OCI-LY3 (cell line): Measurements from ENCODE around the gene TMEM266.
A peak's percentile ranks its signal among the peaks of the same experiment; 100 is the strongest.

Source experiments
- H2AFZ ChIP-seq: fragments of 200-600, 300-600 bp; shearing (Covaris generic); 2 replicates; pipeline ENCODE4 v1.6.0; 2014; ENCODE audit warnings: antibody characterized with exemption, low read depth, low read length
- H3K27ac ChIP-seq: fragments of 200-600, 300-600 bp; sonication (generic); 2 replicates; pipeline ENCODE4 v1.5.1; 2014; ENCODE audit warnings: mild to moderate bottlenecking, low read length, moderate library complexity, mixed read lengths
- H3K27me3 ChIP-seq: fragments of 200-600, 300-600 bp; sonication (generic); 2 replicates; pipeline ENCODE4 v1.6.1; 2014; ENCODE audit warnings: low read depth, low read length, mixed read lengths
- H3K36me3 ChIP-seq: fragments of 200-600, 300-600 bp; sonication (generic); replicated peaks from 2 replicates; pipeline ENCODE3; 2014; ENCODE audit warnings: low read depth, low read length, mixed read lengths
- H3K4me1 ChIP-seq: fragments of 300-600, 200-600 bp; sonication (generic); 2 replicates; pipeline ENCODE4 v1.6.1; 2014; ENCODE audit warnings: low read length, mixed read lengths
- H3K4me2 ChIP-seq: fragments of 200-600, 300-600 bp; sonication (generic); 2 replicates; pipeline ENCODE4 v1.6.1; 2014; ENCODE audit warnings: low read length, mixed read lengths
- H3K4me3 ChIP-seq: fragments of 300-600, 200-600 bp; sonication (generic); 2 replicates; pipeline ENCODE4 v1.5.1; 2014; ENCODE audit warnings: antibody characterized with exemption, mild to moderate bottlenecking, low read length, moderate library complexity
- H3K79me2 ChIP-seq: fragments of 300-600, 200-600 bp; shearing (Covaris generic); 2 replicates; pipeline ENCODE4 v1.6.1; 2014; ENCODE audit warnings: mild to moderate bottlenecking, low read length, mixed read lengths
- H3K9ac ChIP-seq: fragments of 300-600, 200-600 bp; shearing (Covaris generic); 2 replicates; pipeline ENCODE4 v1.6.0; 2014; ENCODE audit warnings: mild to moderate bottlenecking, low read length, moderate library complexity
- H3K9me3 ChIP-seq: fragments of 200-600, 300-600 bp; shearing (Covaris generic); 2 replicates; pipeline ENCODE4 v1.6.1; 2014; ENCODE audit warnings: low read length, mixed read lengths; ENCODE audit not compliant: insufficient read depth
- H4K20me1 ChIP-seq: fragments of 200-600, 300-600 bp; sonication (generic); 2 replicates; pipeline ENCODE4 v1.6.1; 2016; ENCODE audit warnings: low read length, mixed read lengths; ENCODE audit not compliant: insufficient read depth
- EZH2phosphoT487 ChIP-seq: fragments of 200-600 bp; shearing (Covaris generic); IDR thresholded peaks from 2 replicates; pipeline ENCODE4 v1.6.1; 2018; ENCODE audit warnings: antibody characterized with exemption, mixed run types, low read depth
- TF ChIP-seq, protein P1 (sequence below): fragments of 200-600, 300-600 bp; sonication (generic); IDR thresholded peaks from 2 replicates; pipeline ENCODE4 v1.5.1; 2014; ENCODE audit warnings: antibody characterized with exemption, low read length, low read depth

The TMEM266 gene

DNA sequence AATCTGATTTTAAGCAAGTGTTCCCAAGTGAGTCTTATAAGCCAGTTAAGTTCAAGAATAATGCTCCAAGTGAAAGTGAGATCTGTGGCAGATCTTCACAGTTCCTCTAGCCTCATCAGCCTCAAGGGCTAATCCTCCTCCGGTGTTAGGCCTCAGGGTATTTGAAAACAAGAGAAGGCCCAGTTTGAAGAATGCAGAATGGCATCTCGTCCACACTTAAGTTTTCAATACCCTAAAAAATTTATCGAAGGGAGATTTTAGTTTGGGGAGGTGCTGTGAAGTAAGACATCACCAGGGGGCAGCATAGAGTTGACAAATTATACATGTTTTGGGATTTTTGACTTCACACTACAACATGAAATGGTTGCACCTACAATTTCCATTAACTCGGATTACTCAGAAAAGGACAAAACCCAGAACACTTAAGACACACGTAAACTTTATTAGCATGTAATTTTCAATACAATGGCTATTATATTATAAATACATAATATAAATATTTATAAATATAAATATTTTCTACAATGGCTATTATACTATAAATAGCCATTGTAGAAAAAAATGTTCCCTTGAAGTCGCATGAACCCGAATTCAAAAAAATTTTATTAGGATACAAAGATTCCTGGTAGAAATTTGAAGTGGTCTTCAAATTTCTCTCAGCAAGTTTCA lies 2.3 kb upstream of the TMEM266 start:
- Histone ChIP-seq H3K9me3 (no peaks in the 10 kb centered on the region), H3K4me2 (peak overlapping the region; percentile 87), H3K9ac (peak overlapping the region; percentile 59), H3K4me1 (peaks cover 56% of the 10 kb centered on the region), H3K36me3 (no peaks in the 10 kb centered on the region), H4K20me1 (no peaks in the 10 kb centered on the region), H3K4me3 (peak overlapping the region; percentile 78), H3K79me2 (peaks cover 6% of the 10 kb centered on the region; the same call in 1 of the 2 replicates), H3K27me3 (peaks cover 15% of the 10 kb centered on the region), H2AFZ (no peak overlapping the region), H3K27ac (peak overlapping the region; percentile 93)
- TF ChIP-seq EZH2phosphoT487 = 0 out of 2 replicates have a peak, but pooled peaks have one; percentile 5
- TF ChIP-seq, protein P1, sequence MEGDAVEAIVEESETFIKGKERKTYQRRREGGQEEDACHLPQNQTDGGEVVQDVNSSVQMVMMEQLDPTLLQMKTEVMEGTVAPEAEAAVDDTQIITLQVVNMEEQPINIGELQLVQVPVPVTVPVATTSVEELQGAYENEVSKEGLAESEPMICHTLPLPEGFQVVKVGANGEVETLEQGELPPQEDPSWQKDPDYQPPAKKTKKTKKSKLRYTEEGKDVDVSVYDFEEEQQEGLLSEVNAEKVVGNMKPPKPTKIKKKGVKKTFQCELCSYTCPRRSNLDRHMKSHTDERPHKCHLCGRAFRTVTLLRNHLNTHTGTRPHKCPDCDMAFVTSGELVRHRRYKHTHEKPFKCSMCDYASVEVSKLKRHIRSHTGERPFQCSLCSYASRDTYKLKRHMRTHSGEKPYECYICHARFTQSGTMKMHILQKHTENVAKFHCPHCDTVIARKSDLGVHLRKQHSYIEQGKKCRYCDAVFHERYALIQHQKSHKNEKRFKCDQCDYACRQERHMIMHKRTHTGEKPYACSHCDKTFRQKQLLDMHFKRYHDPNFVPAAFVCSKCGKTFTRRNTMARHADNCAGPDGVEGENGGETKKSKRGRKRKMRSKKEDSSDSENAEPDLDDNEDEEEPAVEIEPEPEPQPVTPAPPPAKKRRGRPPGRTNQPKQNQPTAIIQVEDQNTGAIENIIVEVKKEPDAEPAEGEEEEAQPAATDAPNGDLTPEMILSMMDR = peak; percentile 88

DNA sequence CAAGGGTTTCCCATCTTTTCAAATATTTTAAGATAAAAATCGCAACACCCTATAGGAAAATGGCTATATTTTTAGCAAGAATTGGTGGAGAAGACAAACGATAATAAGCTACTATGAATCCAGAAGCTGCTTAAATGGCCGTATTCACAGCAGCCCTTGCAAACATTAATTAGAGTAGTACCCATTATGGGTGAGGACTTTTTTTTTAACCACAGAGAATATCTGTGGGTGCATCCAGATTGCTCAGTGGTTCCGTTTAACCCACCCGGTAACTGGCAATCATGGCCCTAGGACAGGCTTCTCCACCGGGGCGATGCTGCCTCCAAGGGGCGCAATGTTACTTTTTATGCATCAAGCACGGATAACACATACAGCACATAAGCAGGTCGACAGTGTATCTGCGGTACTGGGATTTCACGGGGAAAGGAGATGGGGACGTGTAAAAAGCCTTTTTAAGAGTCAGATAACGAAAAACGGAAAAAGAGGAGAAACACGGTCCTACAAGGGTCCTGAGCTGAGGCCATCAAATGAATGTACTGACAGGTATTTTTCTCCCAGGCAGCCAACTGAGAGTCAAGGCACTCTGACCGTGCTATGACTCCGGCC lies 968 bp upstream of the TMEM266 start:
- H3K9ac ChIP-seq = peak overlapping the region; percentile 59
- H3K27me3 ChIP-seq = peaks cover 28% of the 10 kb centered on the region
- peak overlapping the region; percentile 87 for H3K4me2 ChIP-seq
- no peaks in the 10 kb centered on the region for H3K36me3 ChIP-seq
- peak overlapping the region; percentile 78 for H3K4me3 ChIP-seq
- H3K4me1 ChIP-seq = peaks cover 54% of the 10 kb centered on the region
- H3K27ac ChIP-seq = peak overlapping the region; percentile 93; the same call in 1 of the 2 replicates
- H3K9me3 ChIP-seq = no peaks in the 10 kb centered on the region
- TF ChIP-seq, protein P1 = peak; percentile 90
- no peak for TF ChIP-seq EZH2phosphoT487
- H2AFZ ChIP-seq = peak overlapping the region; percentile 43; the same call in 1 of the 2 replicates
- H3K79me2 ChIP-seq = peaks cover 6% of the 10 kb centered on the region; the same call in 1 of the 2 replicates
- no peaks in the 10 kb centered on the region for H4K20me1 ChIP-seq

DNA sequence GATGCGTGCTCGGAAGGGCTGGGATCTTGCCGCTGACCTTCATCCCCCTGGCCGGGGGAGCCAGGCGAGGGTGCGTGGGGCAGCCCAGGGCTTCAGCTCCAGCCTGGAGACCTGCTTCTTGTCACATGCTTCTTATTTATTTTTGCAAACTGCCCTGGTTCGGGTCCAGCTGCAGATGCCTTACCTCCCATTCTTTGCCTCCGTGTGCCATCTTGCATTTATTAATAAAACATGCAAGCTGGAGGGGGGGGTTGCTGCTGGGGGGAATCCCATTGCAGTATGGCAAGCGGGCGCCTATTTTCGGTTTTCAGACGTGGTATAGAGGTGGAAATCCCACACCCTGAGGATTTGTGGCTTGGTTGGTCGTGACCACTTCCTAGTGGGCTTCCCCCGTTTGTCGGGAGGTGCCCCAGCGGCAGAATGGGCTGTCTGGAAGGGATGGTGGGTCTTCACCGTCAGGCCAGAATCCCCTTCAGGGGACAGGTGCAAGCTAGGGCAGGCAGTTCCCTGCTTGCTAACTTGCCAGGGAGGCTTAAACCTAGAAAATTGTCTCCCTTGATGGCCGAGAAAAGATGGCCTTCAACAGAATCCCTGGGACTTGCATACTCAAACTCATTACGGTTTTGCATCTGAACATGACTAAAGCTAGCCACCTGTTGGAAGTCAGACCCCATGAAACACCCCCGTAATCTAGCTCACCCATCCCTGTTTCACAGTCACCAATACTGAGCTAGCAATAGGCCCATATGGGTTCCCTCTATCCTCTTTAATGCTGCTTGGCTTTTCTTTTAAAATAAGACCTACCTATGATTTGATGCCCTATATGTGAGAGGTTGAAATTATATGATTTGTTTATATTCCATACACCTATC lies 569 bp downstream of the TMEM266 start:
- Histone ChIP-seq H3K9ac (peak overlapping the region; percentile 64), H3K27me3 (peaks cover 43% of the 10 kb centered on the region), H4K20me1 (no peaks in the 10 kb centered on the region), H3K79me2 (peaks cover 4% of the 10 kb centered on the region; the same call in 1 of the 2 replicates), H3K4me1 (peaks cover 61% of the 10 kb centered on the region), H3K4me2 (peak overlapping the region; percentile 74), H3K36me3 (no peaks in the 10 kb centered on the region), H3K9me3 (no peaks in the 10 kb centered on the region), H3K4me3 (peak overlapping the region; percentile 88), H2AFZ (peak overlapping the region; percentile 52; the same call in 1 of the 2 replicates), H3K27ac (peak overlapping the region; percentile 54; the same call in 1 of the 2 replicates)
- TF ChIP-seq EZH2phosphoT487 = no peak
- TF ChIP-seq, protein P1 = no peak
